HepG2 (cell line): ENCODE data around the gene STRADA. TPM values are rescaled to one million over a fixed set of nuclear protein-coding genes. Genes with fewer than 3 reads are reported as not detected.

Experiments
- ATAC-seq: fragments of 200-7000 bp; cut with Tn5 transposase; 3 replicates; pipeline ENCODE4 v1.9.1; 2020; ENCODE audit warnings: mild to moderate bottlenecking, moderate library complexity
- BruUV-seq: library from RNA; stranded (reverse); fragments of 400-500 nt; replicated peaks from 2 replicates; lab custom pipeline; 2021; lab: Mats Ljungman, UMichigan
- CTCF ChIA-PET: fragments of 300-600 bp; formaldehyde crosslinking; extraction: SDS; loops from one replicate; lab custom pipeline; 2021; ENCODE audit warnings: low total read pairs, inconsistent platforms, low intra/inter-chr PET ratio; lab: Yijun Ruan, JAX
- POLR2A ChIA-PET: fragments of 350-600 bp; sonication (Branson Sonifier 250); formaldehyde crosslinking; loops from one replicate; lab custom pipeline; 2020; ENCODE audit warnings: antibody characterized with exemption, inconsistent platforms; lab: Yijun Ruan, JAX
- DNase-seq: peaks from one replicate; pipeline ENCODE4 v3.0.0-alpha.2; 2015; ENCODE audit warnings: low spot score
- FAIRE-seq: peaks from 3 replicates; lab custom pipeline; 2011; peaks lifted over from hg19 to GRCh38; lab: Jason Lieb, UNC
- H2AFZ ChIP-seq: one replicate; pipeline ENCODE4 v1.6.1; 2011; ENCODE audit warnings: low read length, inconsistent platforms
- H3K27ac ChIP-seq: fragments of 300-600 bp; 3 replicates; pipeline ENCODE4 v1.8.0; 2011; ENCODE audit warnings: mixed run types, mild to moderate bottlenecking, mixed read lengths, low read length, inconsistent platforms; ENCODE audit not compliant: insufficient read depth; ENCODE audit errors: extremely low read length
- H3K27me3 ChIP-seq, 2 experiments: fragments of 200-600 bp in 1 of 2; 2 replicates in 1 of 2; 3 replicates in 1 of 2; pipeline versions ENCODE4 v1.6.0 to v1.8.0; 2011; ENCODE audit warnings: low read length in 2 of 2, mild to moderate bottlenecking in 2 of 2, moderate library complexity in 2 of 2, inconsistent platforms in 1 of 2; ENCODE audit not compliant: insufficient read depth in 2 of 2, control insufficient read depth in 1 of 2
- H3K36me3 ChIP-seq, 2 experiments: fragments of 200-600 bp in 1 of 2; replicated peaks in 1 of 2; 2 replicates in 1 of 2; 3 replicates in 1 of 2; pipeline versions ENCODE4 v1.5.1 to v1.8.0; 2011; ENCODE audit warnings: low read length in 2 of 2, inconsistent platforms in 1 of 2; ENCODE audit not compliant: insufficient read depth in 2 of 2, control insufficient read depth in 1 of 2
- H3K4me1 ChIP-seq: 2 replicates; pipeline ENCODE4 v1.5.1; 2012; ENCODE audit warnings: low read length, inconsistent platforms; ENCODE audit not compliant: insufficient read depth
- H3K4me2 ChIP-seq: 2 replicates; pipeline ENCODE4 v1.6.0; 2011; ENCODE audit warnings: low read depth, low read length, inconsistent platforms
- H3K4me3 ChIP-seq, 3 experiments: fragments of 200-600 bp in 1 of 3; sonication (generic), shearing (Covaris generic) in 1 of 3; replicated peaks in 1 of 3; 2 replicates each; pipeline ENCODE4 v1.5.1; 2011 to 2016; ENCODE audit warnings: low read length in 3 of 3, inconsistent platforms in 2 of 3, low read depth in 2 of 3, mild to moderate bottlenecking in 2 of 3, control low read depth in 1 of 3, mixed read lengths in 1 of 3; ENCODE audit not compliant: insufficient read depth in 1 of 3
- H3K79me2 ChIP-seq: one replicate; pipeline ENCODE4 v1.6.1; 2011; ENCODE audit warnings: low read length, inconsistent platforms; ENCODE audit not compliant: insufficient read depth
- H3K9ac ChIP-seq: 2 replicates; pipeline ENCODE4 v1.6.0; 2011; ENCODE audit warnings: mild to moderate bottlenecking, low read depth, low read length, inconsistent platforms; ENCODE audit not compliant: insufficient read depth
- H3K9me3 ChIP-seq: 2 replicates; pipeline ENCODE4 v1.5.1; 2012; ENCODE audit warnings: mild to moderate bottlenecking, low read length
- H4K20me1 ChIP-seq: 2 replicates; pipeline ENCODE4 v1.6.0; 2011; ENCODE audit warnings: inconsistent platforms, mild to moderate bottlenecking, low read length, moderate library complexity; ENCODE audit not compliant: insufficient read depth
- ATF1 ChIP-seq: IDR thresholded peaks from 2 replicates; pipeline ENCODE4 v1.6.1; 2016; ENCODE audit warnings: mild to moderate bottlenecking, control low read depth
- BCL3 ChIP-seq: sonication (generic); formaldehyde crosslinking; IDR thresholded peaks from 2 replicates; pipeline ENCODE4 v1.5.1; 2020; ENCODE audit warnings: mild to moderate bottlenecking, missing genetic modification reagents, moderate library complexity
- CENPT ChIP-seq: sonication (generic); formaldehyde crosslinking; IDR thresholded peaks from 2 replicates; pipeline ENCODE4 v1.8.0; 2022; ENCODE audit warnings: low read depth, mild to moderate bottlenecking, moderate library complexity, missing genetic modification reagents
- DR1 ChIP-seq: sonication (generic); formaldehyde crosslinking; IDR thresholded peaks from 2 replicates; pipeline ENCODE4 v1.8.0; 2021; ENCODE audit warnings: mild to moderate bottlenecking, missing genetic modification reagents, inconsistent platforms
- FOXP1 ChIP-seq, 2 experiments: fragments of 450-650 bp in 1 of 2; IDR thresholded peaks; 2 replicates each; pipeline ENCODE4 v1.6.1; 2017 to 2018; ENCODE audit warnings: antibody characterized with exemption in 1 of 2
- KLF16 ChIP-seq, 2 experiments: sonication (generic) in 1 of 2; formaldehyde crosslinking in 1 of 2; IDR thresholded peaks; 2 replicates each; pipeline versions ENCODE4 v1.6.1 to v1.8.0; 2016 to 2023; ENCODE audit warnings: missing genetic modification reagents in 2 of 2, missing compliant biosample characterization in 1 of 2
- NR2F6 ChIP-seq, 2 experiments: IDR thresholded peaks; 2 replicates each; pipeline ENCODE4 v1.6.1; 2016; ENCODE audit warnings: antibody characterized with exemption in 1 of 2, mild to moderate bottlenecking in 1 of 2
- PRPF4 ChIP-seq: fragments of 200-400 bp; formaldehyde crosslinking; IDR thresholded peaks from 2 replicates; pipeline ENCODE4 v1.6.1; 2016; ENCODE audit warnings: low read length, low read depth; ENCODE audit not compliant: poor library complexity, severe bottlenecking
- RERE ChIP-seq: IDR thresholded peaks from 2 replicates; pipeline ENCODE4 v1.6.1; 2016; ENCODE audit warnings: low read depth, missing genetic modification reagents, missing compliant biosample characterization
- SP140L ChIP-seq: sonication (generic); formaldehyde crosslinking; IDR thresholded peaks from 2 replicates; pipeline ENCODE4 v1.4.0; 2020; ENCODE audit warnings: missing genetic modification reagents, borderline replicate concordance
- ZBTB38 ChIP-seq: sonication (generic); formaldehyde crosslinking; IDR thresholded peaks from 2 replicates; pipeline ENCODE4 v1.5.1; 2020; ENCODE audit warnings: mild to moderate bottlenecking, missing genetic modification reagents
- ZNF30 ChIP-seq: sonication (generic); formaldehyde crosslinking; IDR thresholded peaks from 2 replicates; pipeline ENCODE4 v1.5.0; 2020; ENCODE audit warnings: mild to moderate bottlenecking, missing genetic modification reagents
- ZNF772 ChIP-seq: sonication (generic); formaldehyde crosslinking; IDR thresholded peaks from 2 replicates; pipeline ENCODE4 v1.5.0; 2020; ENCODE audit warnings: mild to moderate bottlenecking, missing genetic modification reagents
- ZNF800 ChIP-seq: sonication (generic); formaldehyde crosslinking; IDR thresholded peaks from 2 replicates; pipeline ENCODE4 v1.4.0; 2020; ENCODE audit warnings: missing genetic modification reagents
- WGBS: methylation state at CpG from one replicate; pipeline ENCODE4 v1.1.6; 2017; ENCODE audit warnings: low lambda C conversion rate; 5-methylcytosine and 5-hydroxymethylcytosine counted together
- in situ Hi-C: cut with HindIII; loops from 2 replicates; pipeline ENCODE4 v1.10.0; 2017; ENCODE audit warnings: low pct_unique_long_range_greater_than_20kb; ENCODE audit not compliant: extremely low pct_ligation_motif_present
- intact Hi-C: fragments of 100-400 bp; cut with micrococcal nuclease; formaldehyde crosslinking; loops from one replicate; pipeline ENCODE4 v1.10.0; 2022; ENCODE audit not compliant: unreplicated experiment
- polyA plus RNA-seq, 8 experiments: library from polyadenylated mRNA; depleted of rRNA in 3 of 8; stranded (reverse) in 7 of 8; unstranded in 1 of 8; fragments of >200 nt; fragmentation: Illumina TruSeq in 4 of 8; extraction: Trizol in 4 of 8; gene quantifications; 2 replicates each; pipeline versions ENCODE4 v1.2.1 to v1.2.3, GENCODE V29; 2011 to 2016; ENCODE audit warnings: low read depth in 4 of 8, missing spikeins in 1 of 8, mixed read lengths in 1 of 8; ENCODE audit not compliant: insufficient read depth in 1 of 8
- total RNA-seq, 5 experiments: library from RNA; depleted of rRNA; stranded (reverse); fragments of >200 nt; fragmentation: Illumina TruSeq; extraction: Trizol; gene quantifications; 2 replicates each; pipeline ENCODE4 v1.2.3, GENCODE V29; 2016; ENCODE audit warnings: low read depth in 1 of 5

Gene STRADA
- total and polyA plus RNA-seq, 2 of the 13 experiments (the other 11 are each of a cell fraction or from before 2014, with no cell fraction given): 17.6 to 17.9 TPM

- Histone ChIP-seq H3K27me3 (no peaks in the 10 kb centered on the region), H3K27ac (no peak overlapping the region), H3K36me3 (peaks cover 30 to 55% of the 10 kb centered on the region in 2 experiments; a peak in 4 of 5 replicates), H4K20me1 (no peaks in the 10 kb centered on the region), H3K4me3 (no peak overlapping the region), H3K9ac (no peak overlapping the region), H3K4me2 (no peak overlapping the region), H2AFZ (no peak overlapping the region), H3K79me2 (no peaks in the 10 kb centered on the region), H3K4me1 (no peaks in the 10 kb centered on the region), H3K9me3 (no peaks in the 10 kb centered on the region)
- BruUV-seq: no TSS peak
- WGBS: 97% methylated on average over 2 of the region's 2 CpGs
- ATAC-seq (no peak), DNase-seq (no peak), FAIRE-seq (no peak)
- CTCF ChIA-PET: no interaction called here
- in situ Hi-C loops: no loop called here
- intact Hi-C loops: no loop called here
- POLR2A ChIA-PET: no interaction called here
- no peak for TF ChIP-seq ZNF800 (CRISPR knock-in tag)
- TF ChIP-seq NR2F6 (IDR thresholded peaks at IDR 0.05): no peak
- no peak for TF ChIP-seq NR2F6 (CRISPR knock-in tag; IDR thresholded peaks at IDR 0.05)
- no peak for TF ChIP-seq ATF1 (CRISPR knock-in tag)
- TF ChIP-seq ZNF772 (CRISPR knock-in tag): no peak
- no peak for TF ChIP-seq PRPF4
- TF ChIP-seq CENPT (CRISPR knock-in tag): no peak
- TF ChIP-seq DR1 (CRISPR knock-in tag): no peak
- no peak for TF ChIP-seq ZBTB38 (CRISPR knock-in tag)
- no peak for TF ChIP-seq KLF16 (CRISPR knock-in tag; IDR thresholded peaks at IDR 0.05)
- TF ChIP-seq SP140L: no peak
- TF ChIP-seq BCL3: no peak
- TF ChIP-seq FOXP1 (IDR thresholded peaks at IDR 0.05): no peak
- TF ChIP-seq FOXP1 (CRISPR knock-in tag; IDR thresholded peaks at IDR 0.05): no peak
- TF ChIP-seq RERE (CRISPR knock-in tag): no peak
- no peak for TF ChIP-seq ZNF30 (CRISPR knock-in tag)
These were observed 56.6 kb downstream of the STRADA start for GRCh38 chr17:63685041-63685440.
